ENCODE data around the gene TTC33. TPM values are rescaled to one million over a fixed set of nuclear protein-coding genes. Genes with fewer than 3 reads are reported as not detected.
"Not testable (repeated sequence)": the region's sequence is repeated elsewhere in the genome, so short reads cannot be mapped to it uniquely, and the experiment has no call there.

Gene TTC33
- total and polyA plus RNA-seq, 2 donors (not counting 1 experiment from before 2014, with no cell fraction given), result 2.1 to 15.8 TPM

- no peaks in the 10 kb centered on the region for H3K27me3 ChIP-seq (replicated peaks in 1 of 4; ENCODE audit: control extremely low read depth in 1 of 4, control insufficient read depth in 3 of 4, insufficient read depth in 4 of 4, low read length in 3 of 4)
- TF ChIP-seq EZH2 (IDR thresholded peaks at IDR 0.05; ENCODE audit: borderline replicate concordance, insufficient read depth, low read depth, low read length, poor library complexity, severe bottlenecking) (no peak), CTCF (IDR thresholded peaks at IDR 0.05) (no peak)
- no peak for DNase-seq
- CTCF ChIA-PET, result interaction anchor here (0.8 to 1.1 kb wide), 2 partner anchors 1000 to 1143 kb away, joined by 3 to 4 read pairs; no protein-coding TSS in a partner anchor
- ATAC-seq (ENCODE audit: low read depth), result no peak
- intact Hi-C loops (cut with micrococcal nuclease), result no loop called here
- no peaks in the 10 kb centered on the region for H3K79me2 ChIP-seq (ENCODE audit: control insufficient read depth, insufficient read depth, low read length)
- no peak overlapping the region for H2AFZ ChIP-seq (ENCODE audit: insufficient read depth, low read depth, low read length, poor library complexity, severe bottlenecking)
- H3K4me1 Mint-ChIP-seq, result peaks cover 3% of the 10 kb centered on the region
- H3K4me2 ChIP-seq (replicated peaks; ENCODE audit: low read depth, low read length, poor library complexity, severe bottlenecking), result no peak overlapping the region
- H3K9me3 ChIP-seq (ENCODE audit: control extremely low read depth in 1 of 3, control insufficient read depth in 2 of 3, insufficient read depth in 1 of 3, low read length in 2 of 3), result no peaks in the 10 kb centered on the region
- H3K9ac ChIP-seq (ENCODE audit: low read length), result no peak overlapping the region
- no peak overlapping the region for H3K27ac ChIP-seq (ENCODE audit: low read length in 2 of 2)
- H3K36me3 ChIP-seq (replicated peaks in 1 of 2; ENCODE audit: control extremely low read depth in 1 of 2, control insufficient read depth in 1 of 2, extremely low read depth in 1 of 2, insufficient read depth in 2 of 2, low read length in 1 of 2), result peaks cover 6 to 7% of the 10 kb centered on the region in 2 experiments
- no peaks in the 10 kb centered on the region for H4K20me1 ChIP-seq (ENCODE audit: control insufficient read depth, insufficient read depth, low read length, poor library complexity, severe bottlenecking)
- no peak overlapping the region for H3K4me3 Mint-ChIP-seq
- peaks cover 3% of the 10 kb centered on the region for H3K9me3 Mint-ChIP-seq (ENCODE audit: insufficient read depth)
- no peaks in the 10 kb centered on the region for H3K4me1 ChIP-seq (ENCODE audit: control insufficient read depth in 2 of 2, insufficient read depth in 2 of 2, low read length in 2 of 2)
- H3K27me3 Mint-ChIP-seq, result no peaks in the 10 kb centered on the region
- no peak overlapping the region for H3K4me3 ChIP-seq (ENCODE audit: control extremely low read depth in 1 of 5, extremely low read depth in 1 of 5, insufficient read depth in 1 of 5, low read depth in 2 of 5, low read length in 4 of 5)
- POLR2A ChIA-PET, result no interaction called here
- H3K27ac Mint-ChIP-seq, result no peak overlapping the region
These were observed 41.8 kb downstream of the TTC33 start for GRCh38 chr5:40714001-40714400.

DNA sequence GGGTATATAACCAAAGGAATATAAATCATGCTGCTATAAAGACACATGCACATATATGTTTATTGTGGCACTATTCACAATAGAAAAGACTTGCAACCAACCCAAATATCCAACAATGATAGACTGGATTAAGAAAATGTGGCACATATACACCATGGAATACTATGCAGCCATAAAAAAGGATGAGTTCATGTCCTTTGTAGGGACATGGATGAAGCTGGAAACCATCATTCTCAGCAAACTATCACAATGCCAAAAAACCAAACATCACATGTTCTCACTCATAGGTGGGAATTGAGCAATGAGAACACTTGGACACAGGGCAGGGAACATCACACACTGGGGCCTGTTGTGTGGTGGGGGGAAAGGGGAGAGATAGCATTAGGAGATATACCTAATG, 45.2 kb downstream of the TTC33 start:
- H3K79me2 ChIP-seq (ENCODE audit: control insufficient read depth, insufficient read depth, low read length); CTCF ChIA-PET; H3K9me3 Mint-ChIP-seq (ENCODE audit: insufficient read depth); H4K20me1 ChIP-seq (ENCODE audit: control insufficient read depth, insufficient read depth, low read length, poor library complexity, severe bottlenecking); H2AFZ ChIP-seq (ENCODE audit: insufficient read depth, low read depth, low read length, poor library complexity, severe bottlenecking); H3K4me3 Mint-ChIP-seq; H3K36me3 ChIP-seq (replicated peaks in 1 of 2; ENCODE audit: control extremely low read depth in 1 of 2, control insufficient read depth in 1 of 2, extremely low read depth in 1 of 2, insufficient read depth in 2 of 2, low read length in 1 of 2); H3K4me3 ChIP-seq (ENCODE audit: control extremely low read depth in 1 of 5, extremely low read depth in 1 of 5, insufficient read depth in 1 of 5, low read depth in 2 of 5, low read length in 4 of 5); H3K4me1 ChIP-seq (ENCODE audit: control insufficient read depth in 2 of 2, insufficient read depth in 2 of 2, low read length in 2 of 2); H3K9me3 ChIP-seq (ENCODE audit: control extremely low read depth in 1 of 3, control insufficient read depth in 2 of 3, insufficient read depth in 1 of 3, low read length in 2 of 3); H3K27ac Mint-ChIP-seq; intact Hi-C loops (cut with micrococcal nuclease); H3K27ac ChIP-seq (ENCODE audit: low read length in 2 of 2); H3K4me2 ChIP-seq (replicated peaks; ENCODE audit: low read depth, low read length, poor library complexity, severe bottlenecking); H3K4me1 Mint-ChIP-seq; H3K27me3 Mint-ChIP-seq; ATAC-seq (ENCODE audit: low read depth); POLR2A ChIA-PET; DNase-seq; H3K27me3 ChIP-seq (replicated peaks in 1 of 4; ENCODE audit: control extremely low read depth in 1 of 4, control insufficient read depth in 3 of 4, insufficient read depth in 4 of 4, low read length in 3 of 4); H3K9ac ChIP-seq (ENCODE audit: low read length): not testable (repeated sequence)

- H2AFZ ChIP-seq (ENCODE audit: insufficient read depth, low read depth, low read length, poor library complexity, severe bottlenecking); H3K9me3 ChIP-seq (ENCODE audit: control extremely low read depth in 1 of 3, control insufficient read depth in 2 of 3, insufficient read depth in 1 of 3, low read length in 2 of 3); H3K27me3 ChIP-seq (replicated peaks in 1 of 4; ENCODE audit: control extremely low read depth in 1 of 4, control insufficient read depth in 3 of 4, insufficient read depth in 4 of 4, low read length in 3 of 4); H3K4me3 ChIP-seq (ENCODE audit: control extremely low read depth in 1 of 5, extremely low read depth in 1 of 5, insufficient read depth in 1 of 5, low read depth in 2 of 5, low read length in 4 of 5); H3K4me2 ChIP-seq (replicated peaks; ENCODE audit: low read depth, low read length, poor library complexity, severe bottlenecking); CTCF ChIA-PET; H3K36me3 ChIP-seq (replicated peaks in 1 of 2; ENCODE audit: control extremely low read depth in 1 of 2, control insufficient read depth in 1 of 2, extremely low read depth in 1 of 2, insufficient read depth in 2 of 2, low read length in 1 of 2); DNase-seq; intact Hi-C loops (cut with micrococcal nuclease); H3K9ac ChIP-seq (ENCODE audit: low read length); H3K27me3 Mint-ChIP-seq; H3K4me1 ChIP-seq (ENCODE audit: control insufficient read depth in 2 of 2, insufficient read depth in 2 of 2, low read length in 2 of 2); H3K4me3 Mint-ChIP-seq; H3K79me2 ChIP-seq (ENCODE audit: control insufficient read depth, insufficient read depth, low read length); H3K4me1 Mint-ChIP-seq; H3K27ac Mint-ChIP-seq; H3K27ac ChIP-seq (ENCODE audit: low read length in 2 of 2); H4K20me1 ChIP-seq (ENCODE audit: control insufficient read depth, insufficient read depth, low read length, poor library complexity, severe bottlenecking); ATAC-seq (ENCODE audit: low read depth): not testable (repeated sequence)
- peaks cover 42% of the 10 kb centered on the region for H3K9me3 Mint-ChIP-seq (ENCODE audit: insufficient read depth)
- POLR2A ChIA-PET, result interaction anchor here (0.6 kb wide), 1 partner anchor 19 kb away, joined by 5 read pairs; no protein-coding TSS in a partner anchor
- WGBS (ENCODE audit: insufficient coverage), result no CpG with 5 or more reads among the region's 1 CpG
These were observed 50.3 kb downstream of the TTC33 start for GRCh38 chr5:40705484-40705883.
